Ovary (tissue), 9 donors: Measurements from ENCODE around the gene MKNK1. TPM values are rescaled to one million over a fixed set of nuclear protein-coding genes. Genes with fewer than 3 reads are reported as not detected.

Experiments used
- DNase-seq, 5 donors: peaks; one replicate each; pipeline ENCODE4 v3.0.0-alpha.2; 2019 to 2020
- H3K27ac ChIP-seq, 2 donors: fragments of 200-600 bp; one replicate each; pipeline versions ENCODE4 v1.5.1 to v1.8.0; 2019 to 2022
- H3K27me3 ChIP-seq: fragments of 200-600 bp; one replicate; pipeline ENCODE4 v1.8.0; 2022
- H3K36me3 ChIP-seq: fragments of 200-600 bp; sonication (generic); one replicate; pipeline ENCODE4 v1.5.1; 2019
- H3K4me1 ChIP-seq: one replicate; pipeline ENCODE4 v1.8.1; 2013; ENCODE audit warnings: mild to moderate bottlenecking, moderate library complexity; ENCODE audit not compliant: insufficient read depth
- H3K4me3 ChIP-seq: fragments of 200-600 bp; sonication (generic); one replicate; pipeline ENCODE4 v1.5.1; 2017
- H3K9me3 ChIP-seq, 2 donors: fragments of 200-600 bp in 1 of 2; sonication (generic) in 1 of 2; one replicate each; pipeline versions ENCODE4 v1.5.1 to v1.8.1; 2013 to 2019; ENCODE audit warnings: mild to moderate bottlenecking in 1 of 2, moderate library complexity in 1 of 2
- CTCF ChIP-seq, 3 donors: fragments of 450-650 bp in 2 of 3; fragments of 200-600 bp in 1 of 3; IDR thresholded peaks; one replicate each; pipeline versions ENCODE4 v1.5.1 to v1.8.0; 2016 to 2022; ENCODE audit warnings: antibody characterized with exemption in 3 of 3, mild to moderate bottlenecking in 1 of 3
- EP300 ChIP-seq: sonication (generic); formaldehyde crosslinking; IDR thresholded peaks from one replicate; pipeline ENCODE4 v1.6.1; 2017; ENCODE audit warnings: antibody characterized with exemption
- POLR2A ChIP-seq: fragments of 450-650 bp; IDR thresholded peaks from one replicate; pipeline ENCODE4 v1.6.1; 2017; ENCODE audit warnings: antibody characterized with exemption, mild to moderate bottlenecking, moderate library complexity
- WGBS, 3 donors: extraction: QIAGEN DNeasy Blood & Tissue Kit in 1 of 3; methylation state at CpG; one replicate each; pipeline versions ENCODE4 v1.1.5 to v1.1.7; 2013 to 2017; 5-methylcytosine and 5-hydroxymethylcytosine counted together
- intact Hi-C, 4 donors: fragments of 100-400 bp; cut with DNase I; formaldehyde crosslinking; loops; one replicate each; pipeline versions ENCODE4 v1.11.0 to v1.15.1; 2022 to 2023
- polyA plus RNA-seq, 2 donors: library from polyadenylated mRNA; stranded (reverse); fragments of 200-250 nt in 1 of 2; fragments of 350-450 nt in 1 of 2; fragmentation: Illumina TruSeq in 1 of 2; extraction: RNeasy Lipid Tissue Mini Kit (QIAGEN cat#74804) in 1 of 2; gene quantifications; one replicate each; pipeline ENCODE4 v1.2.3, GENCODE V29; 2013 to 2014
- total RNA-seq, 7 donors: library from RNA; depleted of rRNA in 2 of 7; stranded (reverse); fragments of >200 nt in 2 of 7; fragmentation: NEBNext Ultra II Directional in 3 of 7; extraction: Animal tissue kit (Norgen Biotek cat#: 25700) in 3 of 7; gene quantifications; one replicate each; pipeline versions ENCODE4 v1.1.0 to v1.2.4, GENCODE V29; 2016 to 2023
- donor health status: DM: no; HTN: no; CAD: no; lungs with moderate emphysema.
- donor health status: DM: no; HTN: no; CAD: no.
- donor health status: Bipolar disorder and iron deficiency.
- donor health status: DM: yes; HTN: yes; CAD: no.
- donor health status: DM: no; HTN: no; CAD: no.
- donor health status: DM: yes; HTN: yes; CAD: no.

MKNK1 gene
- total and polyA plus RNA-seq, 9 donors, result 21.0 to 39.3 (median 24.9) TPM

DNA sequence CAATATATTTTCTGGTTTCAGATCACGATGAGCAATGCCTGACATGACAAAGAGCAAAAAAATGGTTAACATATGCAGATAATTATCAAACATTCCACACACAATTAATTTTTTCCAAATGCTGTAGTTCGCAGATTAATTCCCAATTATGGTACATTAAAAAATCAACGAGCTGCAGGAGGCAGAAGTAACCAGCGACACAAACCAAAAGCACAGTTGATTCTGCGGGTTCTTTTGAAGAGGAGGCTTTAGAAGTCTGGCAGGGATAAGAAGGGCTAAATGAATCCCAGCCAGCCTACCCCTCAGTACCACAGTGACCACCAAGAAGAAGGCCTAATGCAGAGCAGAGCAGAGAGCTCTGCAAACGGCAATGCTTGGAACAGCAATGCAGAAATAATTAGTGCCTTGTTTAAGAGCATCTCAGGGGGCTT, 35.6 kb downstream of the MKNK1 start:
- Histone ChIP-seq H3K27me3 (no peaks in the 10 kb centered on the region), H3K4me3 (no peak overlapping the region), H3K27ac (no peak overlapping the region), H3K9me3 (no peaks in the 10 kb centered on the region), H3K36me3 (no peaks in the 10 kb centered on the region), H3K4me1 (no peaks in the 10 kb centered on the region)
- intact Hi-C loops, result no loop called here
- TF ChIP-seq CTCF (IDR thresholded peaks at IDR 0.05), result no peak
- TF ChIP-seq POLR2A, result no peak
- TF ChIP-seq EP300, result no peak
- 89 to 94% (median 92%) methylated on average over 6 of the region's 6 CpGs for WGBS, 3 donors
- DNase-seq, result no peak

DNA sequence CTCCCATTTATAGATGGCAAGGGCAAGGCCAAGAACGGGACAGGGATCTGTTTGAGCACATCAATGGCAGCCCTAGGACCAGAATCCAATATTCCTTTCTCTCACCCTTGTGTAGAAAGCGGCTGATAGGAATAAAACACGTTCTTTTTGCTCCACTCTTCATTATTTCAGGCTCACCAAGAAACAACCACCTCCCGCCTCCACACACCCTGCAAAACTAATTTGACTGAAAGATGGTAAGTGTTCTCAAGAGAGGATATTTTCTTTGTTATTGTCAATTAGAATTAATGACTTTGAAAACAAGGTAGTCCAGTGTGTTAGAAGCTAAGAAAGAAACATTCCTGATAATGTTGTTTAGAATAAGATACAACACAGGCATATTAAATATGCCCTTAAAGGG, 40.7 kb downstream of the MKNK1 start:
- no peaks in the 10 kb centered on the region for H3K27me3 ChIP-seq
- no peak overlapping the region for H3K27ac ChIP-seq
- H3K9me3 ChIP-seq, result no peaks in the 10 kb centered on the region
- intact Hi-C loops, result no loop called here
- no peak overlapping the region for H3K4me3 ChIP-seq
- TF ChIP-seq EP300 (no peak), CTCF (IDR thresholded peaks at IDR 0.05) (no peak), POLR2A (no peak)
- WGBS, 3 donors, result 85 to 90% (median 89%) methylated on average over 4 of the region's 4 CpGs
- no peaks in the 10 kb centered on the region for H3K4me1 ChIP-seq
- H3K36me3 ChIP-seq, result no peaks in the 10 kb centered on the region
- no peak for DNase-seq

GRCh38 chr1:46562498-46562897, 41.6 kb downstream of the MKNK1 start:
- WGBS, 3 donors, result 92 to 94% (median 94%) methylated on average over 15 of the region's 15 CpGs
- no peaks in the 10 kb centered on the region for H3K9me3 ChIP-seq
- intact Hi-C loops, result no loop called here
- DNase-seq, result no peak
- H3K4me1 ChIP-seq, result no peaks in the 10 kb centered on the region
- no peak overlapping the region for H3K27ac ChIP-seq
- H3K36me3 ChIP-seq, result no peaks in the 10 kb centered on the region
- H3K27me3 ChIP-seq, result no peaks in the 10 kb centered on the region
- no peak overlapping the region for H3K4me3 ChIP-seq
- TF ChIP-seq POLR2A (no peak), CTCF (IDR thresholded peaks at IDR 0.05) (no peak), EP300 (no peak)

GRCh38 chr1:46558966-46559365, 45.1 kb downstream of the MKNK1 start:
- no peak overlapping the region for H3K27ac ChIP-seq
- TF ChIP-seq EP300, result no peak
- no peak for DNase-seq
- H3K4me1 ChIP-seq, result no peaks in the 10 kb centered on the region
- intact Hi-C loops, result no loop called here
- H3K27me3 ChIP-seq, result no peaks in the 10 kb centered on the region
- 91 to 94% (median 91%) methylated on average over 8 of the region's 8 CpGs for WGBS, 3 donors
- H3K36me3 ChIP-seq, result no peaks in the 10 kb centered on the region
- H3K9me3 ChIP-seq, result no peaks in the 10 kb centered on the region
- H3K4me3 ChIP-seq, result no peak overlapping the region

DNA sequence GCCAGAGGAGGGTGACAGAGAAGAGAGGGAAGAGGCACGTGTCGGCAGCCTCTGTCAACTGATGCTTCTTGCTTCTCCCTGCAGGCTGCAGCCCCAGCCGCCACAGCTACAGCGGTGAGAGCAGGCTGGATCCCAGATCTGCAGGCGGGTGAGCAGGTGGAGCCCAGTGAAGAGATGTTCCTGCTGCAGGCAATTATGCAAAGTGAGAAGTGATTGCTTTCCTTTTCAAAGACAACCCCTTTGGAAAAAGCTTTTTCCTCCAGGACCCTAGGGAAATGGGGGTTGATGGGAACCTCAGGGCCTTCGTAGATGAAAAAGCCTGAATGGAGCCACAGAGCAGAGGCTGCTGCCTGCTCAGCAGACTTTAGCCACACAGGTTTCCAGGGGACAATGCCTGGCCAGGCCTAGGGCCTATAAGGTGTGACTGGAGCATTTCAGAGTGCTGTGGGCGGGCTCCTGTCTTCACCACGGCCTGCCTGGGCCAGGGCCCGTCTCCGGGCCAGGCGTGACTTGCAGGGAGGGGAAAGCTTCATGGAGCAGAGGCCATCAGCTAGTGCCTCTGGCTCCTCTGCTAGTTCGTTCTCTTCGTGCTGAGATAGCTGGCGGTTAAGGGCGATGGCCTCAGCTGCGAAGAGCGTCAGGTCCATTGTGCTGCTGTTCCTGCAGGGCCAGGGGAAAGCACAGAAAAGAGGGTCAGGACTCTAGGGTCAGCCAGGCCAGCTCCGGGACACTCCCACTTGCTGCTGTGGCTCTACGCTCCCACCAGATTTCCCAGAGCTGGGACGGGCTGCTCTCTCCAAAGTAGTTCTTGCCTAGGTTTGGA, 45.7 kb downstream of the MKNK1 start:
- H3K27me3 ChIP-seq, result no peaks in the 10 kb centered on the region
- H3K36me3 ChIP-seq, result no peaks in the 10 kb centered on the region
- H3K4me1 ChIP-seq, result no peaks in the 10 kb centered on the region
- no peaks in the 10 kb centered on the region for H3K9me3 ChIP-seq
- no peak overlapping the region for H3K27ac ChIP-seq
- no peak for TF ChIP-seq CTCF (IDR thresholded peaks at IDR 0.05)
- TF ChIP-seq EP300, result no peak
- no peak for TF ChIP-seq POLR2A
- WGBS, 3 donors, result 75 to 81% (median 77%) methylated on average over 20 of the region's 20 CpGs
- DNase-seq, result no peak
- intact Hi-C loops, result no loop called here
- no peak overlapping the region for H3K4me3 ChIP-seq
